GM21367 (cell line): Measurements from ENCODE around the gene TBX22.
"Not testable (repeated sequence)": the region's sequence is repeated elsewhere in the genome, so short reads cannot be mapped to it uniquely, and the experiment has no call there.

Experiments used
- ATAC-seq: cut with Tn5 transposase; IDR thresholded peaks from one replicate; pipeline ENCODE4 v1.9.1; 2021; ENCODE audit not compliant: unreplicated experiment

Gene TBX22, protein sequence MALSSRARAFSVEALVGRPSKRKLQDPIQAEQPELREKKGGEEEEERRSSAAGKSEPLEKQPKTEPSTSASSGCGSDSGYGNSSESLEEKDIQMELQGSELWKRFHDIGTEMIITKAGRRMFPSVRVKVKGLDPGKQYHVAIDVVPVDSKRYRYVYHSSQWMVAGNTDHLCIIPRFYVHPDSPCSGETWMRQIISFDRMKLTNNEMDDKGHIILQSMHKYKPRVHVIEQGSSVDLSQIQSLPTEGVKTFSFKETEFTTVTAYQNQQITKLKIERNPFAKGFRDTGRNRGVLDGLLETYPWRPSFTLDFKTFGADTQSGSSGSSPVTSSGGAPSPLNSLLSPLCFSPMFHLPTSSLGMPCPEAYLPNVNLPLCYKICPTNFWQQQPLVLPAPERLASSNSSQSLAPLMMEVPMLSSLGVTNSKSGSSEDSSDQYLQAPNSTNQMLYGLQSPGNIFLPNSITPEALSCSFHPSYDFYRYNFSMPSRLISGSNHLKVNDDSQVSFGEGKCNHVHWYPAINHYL

DNA sequence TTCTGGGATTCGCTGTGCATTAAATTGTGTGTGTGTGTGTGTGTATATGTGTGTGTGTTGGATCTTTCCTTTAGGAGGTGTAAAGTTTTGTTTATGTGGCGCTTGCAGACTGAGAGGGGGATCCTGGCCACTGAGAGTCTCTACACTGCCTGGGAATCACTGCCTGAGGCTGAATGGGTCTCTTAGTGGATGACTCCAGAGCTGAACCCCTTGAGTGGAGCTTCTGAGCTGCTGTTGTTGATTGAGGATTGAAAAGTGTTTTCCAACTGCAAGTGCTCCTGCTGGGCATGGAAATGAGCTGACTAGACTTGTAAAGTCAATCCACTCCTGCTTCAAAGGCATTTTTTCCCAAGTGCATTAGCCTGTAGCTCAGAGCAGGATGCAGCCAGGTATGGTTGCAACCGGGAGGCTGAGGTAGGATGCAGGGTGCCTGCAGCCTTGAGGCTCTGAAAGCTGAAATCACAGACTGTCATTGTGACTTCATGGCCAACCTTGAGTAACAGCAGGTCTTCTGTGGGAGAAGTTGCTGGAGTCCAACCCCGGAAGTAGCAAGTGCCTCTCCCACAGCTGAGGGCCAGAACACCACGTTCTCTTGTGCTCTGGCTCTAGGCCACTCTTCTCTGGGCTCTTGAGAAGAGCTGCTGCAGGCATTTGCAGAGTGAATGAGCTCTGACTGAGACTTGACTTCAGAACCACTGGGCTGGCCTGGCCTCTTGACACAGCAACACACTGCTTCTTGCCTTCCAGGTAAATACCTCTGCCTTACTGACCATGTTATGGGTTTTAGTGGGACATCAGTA, at the start of gene TBX22:
Gene TBX22 (plus strand): TSS at position 613 of the 800 bp plus-strand sequence. CDS start 7,517 bp downstream, outside the sequence.
- ATAC-seq: no peak

DNA sequence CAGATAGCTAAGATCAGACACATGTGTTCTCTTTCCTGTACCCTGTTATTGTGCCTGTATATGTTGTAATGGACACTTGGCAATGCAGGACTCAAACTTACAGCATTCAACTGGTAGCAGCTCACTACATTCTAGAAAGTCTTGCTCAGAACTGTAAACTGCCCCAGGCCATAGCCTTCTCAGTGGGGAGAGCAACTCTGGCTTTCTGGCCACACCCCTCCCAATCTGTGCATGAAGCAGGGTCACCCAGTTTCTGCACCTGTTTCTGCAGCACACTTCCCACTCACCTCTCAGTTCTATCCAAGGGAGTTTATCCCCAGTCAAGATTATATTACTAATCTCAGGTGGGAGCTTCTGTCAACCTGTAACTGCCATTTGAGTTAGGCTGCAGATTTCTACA, 38.9 kb upstream of the TBX22 start:
- no peak for ATAC-seq

GRCh38 chrX:80004458-80004857, 10.1 kb upstream of the TBX22 start:
- ATAC-seq: no peak

DNA sequence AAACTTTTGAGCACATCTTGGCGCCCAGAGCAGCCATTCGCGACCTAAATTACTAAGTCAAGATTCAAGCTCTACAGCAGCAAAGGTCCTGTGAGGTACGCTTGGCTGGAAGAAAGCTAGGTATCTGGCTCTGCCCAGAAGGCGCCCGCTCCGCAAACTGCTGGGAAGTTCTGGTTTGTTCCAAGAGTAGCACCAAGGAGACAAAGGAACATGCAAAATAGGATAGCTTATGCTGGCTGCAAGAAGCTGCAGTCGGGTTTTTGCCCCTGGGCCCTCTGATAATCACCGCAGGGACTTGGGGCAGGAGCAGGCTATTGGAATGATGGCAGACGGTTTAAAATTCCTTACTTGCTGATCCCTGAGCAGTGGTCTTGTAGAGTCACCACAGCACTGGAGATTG, 3.0 kb upstream of the TBX22 start:
- no peak for ATAC-seq

DNA sequence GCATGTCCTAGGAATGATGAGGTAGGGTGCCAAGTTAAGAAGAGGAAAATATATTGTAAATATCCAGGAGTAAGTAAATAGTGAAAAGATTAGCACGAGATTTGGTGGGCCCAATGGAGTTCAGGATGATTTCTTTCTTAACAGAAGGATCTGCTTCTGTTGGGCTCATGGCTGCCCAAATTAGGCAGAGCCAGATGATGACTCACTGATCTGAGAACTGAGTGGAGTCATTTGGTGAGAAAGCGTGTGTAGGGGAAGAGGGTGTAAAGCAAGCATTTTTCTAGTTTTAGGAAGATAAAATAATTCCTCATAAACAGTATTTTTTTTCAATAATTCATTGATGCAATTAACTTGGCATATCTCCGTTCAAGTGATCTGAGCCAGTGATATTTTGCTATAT, 1.6 kb downstream of the TBX22 start:
- no peak for ATAC-seq

DNA sequence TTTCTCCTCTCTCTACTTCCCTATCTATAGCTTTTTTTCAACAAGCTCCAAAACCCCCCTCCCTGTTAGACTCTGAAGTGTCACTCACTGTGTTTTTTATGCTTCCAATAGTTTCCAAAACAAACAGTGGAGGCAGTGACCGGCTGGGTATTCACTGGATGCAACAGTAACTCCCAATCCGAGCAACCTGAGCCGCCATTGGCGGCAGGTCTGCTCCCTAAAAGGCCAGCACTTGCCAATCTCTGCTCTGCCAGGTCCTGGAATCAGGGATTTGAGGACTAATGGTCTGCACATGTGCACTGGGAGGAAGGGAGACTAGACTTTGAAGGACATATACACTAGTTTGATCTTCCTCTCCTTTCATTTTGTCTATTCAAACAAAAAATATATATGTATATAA, 7.1 kb downstream of the TBX22 start:
- ATAC-seq: no peak

DNA sequence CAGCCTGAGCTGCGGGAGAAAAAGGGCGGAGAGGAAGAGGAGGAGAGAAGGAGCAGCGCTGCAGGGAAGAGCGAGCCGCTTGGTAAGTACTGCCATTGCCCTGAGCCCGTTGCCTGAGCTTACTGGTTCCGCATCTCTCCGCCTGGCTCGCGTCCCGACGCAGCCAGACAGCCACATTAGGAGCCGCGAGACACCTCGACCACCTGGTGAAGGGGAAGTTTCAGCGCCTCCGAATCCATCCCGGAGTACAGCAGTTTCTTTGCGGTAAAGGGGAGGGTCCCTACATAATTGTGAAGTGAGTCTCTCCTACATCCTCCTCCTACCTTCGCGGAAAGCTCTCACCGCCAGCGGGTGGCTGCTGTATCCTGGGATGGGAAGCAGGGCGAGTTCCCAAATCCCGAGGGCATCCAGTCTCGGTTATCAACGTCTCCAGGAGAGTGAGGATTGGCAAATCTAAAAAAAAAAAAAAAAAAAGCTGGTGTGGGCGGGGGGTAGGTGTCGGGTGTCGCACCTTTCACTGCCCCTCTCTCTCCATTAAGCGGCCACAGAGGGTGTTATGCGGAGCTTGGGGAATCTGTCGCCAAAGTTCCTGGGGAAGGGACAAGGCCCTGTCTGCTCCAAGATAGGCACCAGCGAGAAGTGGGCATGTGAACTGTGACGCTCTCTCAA, 7.9 kb downstream of the TBX22 start:
- ATAC-seq: no peak

- ATAC-seq: no peak
These were observed 11.6 kb downstream of the TBX22 start for GRCh38 chrX:80026116-80026515.

GRCh38 chrX:80066156-80066555, 51.6 kb downstream of the TBX22 start:
- ATAC-seq: not testable (repeated sequence)

- ATAC-seq: not testable (repeated sequence)
These were observed 61.1 kb downstream of the TBX22 start for GRCh38 chrX:80075625-80076024.
